HG02840 (cell line): ENCODE data around the gene RGMA.

ENCODE experiments used
- ATAC-seq: cut with Tn5 transposase; IDR thresholded peaks from one replicate; pipeline ENCODE4 v1.9.1; 2021; ENCODE audit warnings: mild to moderate bottlenecking, moderate library complexity, moderate number of reproducible peaks; ENCODE audit not compliant: unreplicated experiment, low FRiP score

RGMA gene

GRCh38 chr15:93088981-93089726, at the start of gene RGMA:
Gene RGMA (minus strand): TSS chr15:93089211. CDS start chr15:93088932, 279 bp downstream.
- ATAC-seq, result no peak

- ATAC-seq, result no peak
Observed at GRCh38 chr15:93136606-93137005, 47.6 kb upstream of the RGMA start.

- no peak for ATAC-seq
Observed at GRCh38 chr15:93135997-93136397, 47.0 kb upstream of the RGMA start.

GRCh38 chr15:93135459-93135858, 46.4 kb upstream of the RGMA start:
- no peak for ATAC-seq

GRCh38 chr15:93131485-93132095, 42.6 kb upstream of the RGMA start:
- no peak for ATAC-seq

GRCh38 chr15:93129702-93130488, 40.9 kb upstream of the RGMA start:
- ATAC-seq, result no peak

GRCh38 chr15:93127286-93127685, 38.3 kb upstream of the RGMA start:
- ATAC-seq, result no peak

GRCh38 chr15:93126599-93126998, 37.6 kb upstream of the RGMA start:
- no peak for ATAC-seq

- ATAC-seq, result no peak
Observed at GRCh38 chr15:93126148-93126547, 37.1 kb upstream of the RGMA start.

- ATAC-seq, result no peak
Observed at GRCh38 chr15:93124126-93124525, 35.1 kb upstream of the RGMA start.

- no peak for ATAC-seq
Observed at GRCh38 chr15:93121973-93122910, 33.2 kb upstream of the RGMA start.

GRCh38 chr15:93121107-93121506, 32.1 kb upstream of the RGMA start:
- ATAC-seq, result no peak

GRCh38 chr15:93118904-93119303, 29.9 kb upstream of the RGMA start:
- no peak for ATAC-seq

- no peak for ATAC-seq
Observed at GRCh38 chr15:93111451-93111850, 22.4 kb upstream of the RGMA start.

- ATAC-seq, result no peak
Observed at GRCh38 chr15:93110502-93111040, 21.6 kb upstream of the RGMA start.

GRCh38 chr15:93109336-93110102, 20.5 kb upstream of the RGMA start:
- no peak for ATAC-seq

- no peak for ATAC-seq
Observed at GRCh38 chr15:93107646-93108045, 18.6 kb upstream of the RGMA start.

GRCh38 chr15:93105485-93105884, 16.5 kb upstream of the RGMA start:
- no peak for ATAC-seq

- ATAC-seq, result no peak
Observed at GRCh38 chr15:93103823-93104222, 14.8 kb upstream of the RGMA start.
